Coronary artery (tissue), 2 donors: Measurements from ENCODE around the gene DPP4.

Experiments
- DNase-seq: peaks from one replicate; pipeline ENCODE4 v3.0.0-alpha.2; 2017; ENCODE audit warnings: low spot score
- H3K27ac ChIP-seq, 2 donors: fragments of 200-600 bp; sonication (generic); one replicate each; pipeline ENCODE4 v1.5.1; 2016 to 2019
- H3K4me3 ChIP-seq: fragments of 200-600 bp; sonication (generic); 2 replicates; pipeline ENCODE4 v1.5.1; 2016; ENCODE audit warnings: mild to moderate bottlenecking, moderate library complexity
- CTCF ChIP-seq: fragments of 200-600 bp; sonication (generic); IDR thresholded peaks from one replicate; pipeline ENCODE4 v1.5.1; 2019; ENCODE audit warnings: antibody characterized with exemption

DPP4 gene

GRCh38 chr2:161971551-161971950 is 102.5 kb downstream of the DPP4 start:
- H3K4me3 ChIP-seq, result no peak overlapping the region
- no peak for DNase-seq
- TF ChIP-seq CTCF, result no peak
- no peak overlapping the region for H3K27ac ChIP-seq

GRCh38 chr2:161969159-161969558 is 104.9 kb downstream of the DPP4 start:
- Histone ChIP-seq H3K4me3 (no peak overlapping the region), H3K27ac (no peak overlapping the region)
- DNase-seq, result no peak
- TF ChIP-seq CTCF, result no peak

- no peak for DNase-seq
- Histone ChIP-seq H3K27ac (no peak overlapping the region), H3K4me3 (no peak overlapping the region)
- TF ChIP-seq CTCF, result no peak
These were observed 108.0 kb downstream of the DPP4 start for GRCh38 chr2:161965994-161966393.

GRCh38 chr2:161964160-161964559 is 109.9 kb downstream of the DPP4 start:
- no peak for DNase-seq
- no peak for TF ChIP-seq CTCF
- Histone ChIP-seq H3K27ac (no peak overlapping the region), H3K4me3 (no peak overlapping the region)

- Histone ChIP-seq H3K27ac (no peak overlapping the region), H3K4me3 (no peak overlapping the region)
- no peak for DNase-seq
- no peak for TF ChIP-seq CTCF
These were observed 111.9 kb downstream of the DPP4 start for GRCh38 chr2:161962160-161962559.

- Histone ChIP-seq H3K4me3 (no peak overlapping the region), H3K27ac (no peak overlapping the region)
- no peak for TF ChIP-seq CTCF
- DNase-seq, result no peak
These were observed 113.0 kb downstream of the DPP4 start for GRCh38 chr2:161961061-161961460.

GRCh38 chr2:161956738-161957137 is 117.3 kb downstream of the DPP4 start:
- TF ChIP-seq CTCF, result no peak
- DNase-seq, result no peak

More at GRCh38 chr2:161956738-161957137, 117.3 kb downstream of the DPP4 start:
- Histone ChIP-seq H3K4me3 (no peak overlapping the region), H3K27ac (no peak overlapping the region)
